ENCODE measurements around the gene ZNF598. TPM values are rescaled to one million over a fixed set of nuclear protein-coding genes. Genes with fewer than 3 reads are reported as not detected.

The ZNF598 gene
- total and polyA plus RNA-seq, 2 of the 13 experiments (the other 11 are each of a cell fraction or from before 2014, with no cell fraction given), result 13.5 to 14.2 TPM

DNA sequence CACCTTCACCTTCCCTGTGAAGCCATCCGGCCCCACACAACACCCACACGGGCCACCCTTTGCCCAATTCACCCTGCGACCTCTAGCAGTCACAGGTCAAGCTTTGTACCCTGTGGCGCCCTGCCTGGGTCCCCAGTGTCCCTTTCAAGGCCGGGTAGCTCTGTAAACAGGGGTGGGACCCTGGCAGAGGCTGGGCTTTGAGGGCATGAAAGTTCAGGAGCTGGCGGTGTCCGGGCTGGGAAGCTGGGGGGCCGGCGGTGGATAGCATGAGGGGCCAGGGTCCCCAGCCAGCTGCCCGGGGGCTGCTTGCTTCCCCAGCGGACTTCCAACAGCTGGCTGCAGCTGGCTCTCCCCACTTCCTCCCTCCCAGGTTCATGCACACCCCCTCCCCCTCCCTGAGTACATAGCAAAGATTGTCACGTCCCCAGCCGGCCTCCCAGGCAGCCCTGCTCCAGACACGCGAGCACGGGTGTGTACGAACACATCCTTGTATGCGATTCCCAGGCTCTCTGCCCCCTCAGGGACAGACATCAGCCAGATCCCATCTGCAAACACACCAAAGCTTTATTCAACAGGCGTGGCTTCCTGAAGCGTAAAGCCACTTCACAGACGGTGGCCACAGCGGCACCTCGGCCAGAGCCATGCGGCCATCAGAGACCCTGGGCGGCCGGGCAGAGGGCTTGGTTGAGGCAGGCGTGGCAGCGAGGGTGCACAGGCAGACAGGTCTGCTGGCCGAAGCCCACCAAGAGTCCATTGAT is 29.8 kb upstream of the ZNF598 start (continued):
- TF ChIP-seq, protein P1, sequence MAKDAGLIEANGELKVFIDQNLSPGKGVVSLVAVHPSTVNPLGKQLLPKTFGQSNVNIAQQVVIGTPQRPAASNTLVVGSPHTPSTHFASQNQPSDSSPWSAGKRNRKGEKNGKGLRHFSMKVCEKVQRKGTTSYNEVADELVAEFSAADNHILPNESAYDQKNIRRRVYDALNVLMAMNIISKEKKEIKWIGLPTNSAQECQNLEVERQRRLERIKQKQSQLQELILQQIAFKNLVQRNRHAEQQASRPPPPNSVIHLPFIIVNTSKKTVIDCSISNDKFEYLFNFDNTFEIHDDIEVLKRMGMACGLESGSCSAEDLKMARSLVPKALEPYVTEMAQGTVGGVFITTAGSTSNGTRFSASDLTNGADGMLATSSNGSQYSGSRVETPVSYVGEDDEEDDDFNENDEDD (CRISPR knock-in tag; IDR thresholded peaks at IDR 0.05; ENCODE audit: borderline replicate concordance), result peak; percentile 51; the same call in 1 of the 2 replicates
- peak; percentile 23; the same call in 1 of the 2 replicates for TF ChIP-seq ARHGAP35 (CRISPR knock-in tag; IDR thresholded peaks at IDR 0.05; ENCODE audit: borderline replicate concordance)
- peak; percentile 10; the same call in 1 of the 2 replicates for TF ChIP-seq ZMYM4 (CRISPR knock-in tag; IDR thresholded peaks at IDR 0.05)
- TF ChIP-seq, protein P2, sequence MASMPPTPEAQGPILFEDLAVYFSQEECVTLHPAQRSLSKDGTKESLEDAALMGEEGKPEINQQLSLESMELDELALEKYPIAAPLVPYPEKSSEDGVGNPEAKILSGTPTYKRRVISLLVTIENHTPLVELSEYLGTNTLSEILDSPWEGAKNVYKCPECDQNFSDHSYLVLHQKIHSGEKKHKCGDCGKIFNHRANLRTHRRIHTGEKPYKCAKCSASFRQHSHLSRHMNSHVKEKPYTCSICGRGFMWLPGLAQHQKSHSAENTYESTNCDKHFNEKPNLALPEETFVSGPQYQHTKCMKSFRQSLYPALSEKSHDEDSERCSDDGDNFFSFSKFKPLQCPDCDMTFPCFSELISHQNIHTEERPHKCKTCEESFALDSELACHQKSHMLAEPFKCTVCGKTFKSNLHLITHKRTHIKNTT (CRISPR knock-in tag; IDR thresholded peaks at IDR 0.05), result no peak
- TF ChIP-seq ZC3H4 (CRISPR knock-in tag; IDR thresholded peaks at IDR 0.05; ENCODE audit: borderline replicate concordance), result peak; percentile 56; the same call in 1 of the 2 replicates
- TF ChIP-seq SRSF1 (optimal IDR thresholded peaks at IDR 0.05; ENCODE audit: low read depth, low read length), result peak; percentile 70
- TF ChIP-seq ZNF30 (CRISPR knock-in tag; IDR thresholded peaks at IDR 0.05), result no peak
- TF ChIP-seq, protein P3, sequence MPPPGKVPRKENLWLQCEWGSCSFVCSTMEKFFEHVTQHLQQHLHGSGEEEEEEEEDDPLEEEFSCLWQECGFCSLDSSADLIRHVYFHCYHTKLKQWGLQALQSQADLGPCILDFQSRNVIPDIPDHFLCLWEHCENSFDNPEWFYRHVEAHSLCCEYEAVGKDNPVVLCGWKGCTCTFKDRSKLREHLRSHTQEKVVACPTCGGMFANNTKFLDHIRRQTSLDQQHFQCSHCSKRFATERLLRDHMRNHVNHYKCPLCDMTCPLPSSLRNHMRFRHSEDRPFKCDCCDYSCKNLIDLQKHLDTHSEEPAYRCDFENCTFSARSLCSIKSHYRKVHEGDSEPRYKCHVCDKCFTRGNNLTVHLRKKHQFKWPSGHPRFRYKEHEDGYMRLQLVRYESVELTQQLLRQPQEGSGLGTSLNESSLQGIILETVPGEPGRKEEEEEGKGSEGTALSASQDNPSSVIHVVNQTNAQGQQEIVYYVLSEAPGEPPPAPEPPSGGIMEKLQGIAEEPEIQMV (CRISPR knock-in tag; IDR thresholded peaks at IDR 0.05; ENCODE audit: low read depth), result 0 out of 2 replicates have a peak, but pooled peaks have one; percentile 49
- TF ChIP-seq POLR2AphosphoS2 (IDR thresholded peaks at IDR 0.05; ENCODE audit: low read depth, low read length), result no peak
- no peak for TF ChIP-seq ZNF703 (CRISPR knock-in tag; IDR thresholded peaks at IDR 0.05; ENCODE audit: borderline replicate concordance)
- TF ChIP-seq, protein P4, sequence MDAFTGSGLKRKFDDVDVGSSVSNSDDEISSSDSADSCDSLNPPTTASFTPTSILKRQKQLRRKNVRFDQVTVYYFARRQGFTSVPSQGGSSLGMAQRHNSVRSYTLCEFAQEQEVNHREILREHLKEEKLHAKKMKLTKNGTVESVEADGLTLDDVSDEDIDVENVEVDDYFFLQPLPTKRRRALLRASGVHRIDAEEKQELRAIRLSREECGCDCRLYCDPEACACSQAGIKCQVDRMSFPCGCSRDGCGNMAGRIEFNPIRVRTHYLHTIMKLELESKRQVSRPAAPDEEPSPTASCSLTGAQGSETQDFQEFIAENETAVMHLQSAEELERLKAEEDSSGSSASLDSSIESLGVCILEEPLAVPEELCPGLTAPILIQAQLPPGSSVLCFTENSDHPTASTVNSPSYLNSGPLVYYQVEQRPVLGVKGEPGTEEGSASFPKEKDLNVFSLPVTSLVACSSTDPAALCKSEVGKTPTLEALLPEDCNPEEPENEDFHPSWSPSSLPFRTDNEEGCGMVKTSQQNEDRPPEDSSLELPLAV (CRISPR knock-in tag; conservative IDR thresholded peaks at IDR 0.05; ENCODE audit: low read depth), result no peak
- no peak for TF ChIP-seq NFKBIZ (CRISPR knock-in tag; IDR thresholded peaks at IDR 0.05)
- TF ChIP-seq, protein P5, sequence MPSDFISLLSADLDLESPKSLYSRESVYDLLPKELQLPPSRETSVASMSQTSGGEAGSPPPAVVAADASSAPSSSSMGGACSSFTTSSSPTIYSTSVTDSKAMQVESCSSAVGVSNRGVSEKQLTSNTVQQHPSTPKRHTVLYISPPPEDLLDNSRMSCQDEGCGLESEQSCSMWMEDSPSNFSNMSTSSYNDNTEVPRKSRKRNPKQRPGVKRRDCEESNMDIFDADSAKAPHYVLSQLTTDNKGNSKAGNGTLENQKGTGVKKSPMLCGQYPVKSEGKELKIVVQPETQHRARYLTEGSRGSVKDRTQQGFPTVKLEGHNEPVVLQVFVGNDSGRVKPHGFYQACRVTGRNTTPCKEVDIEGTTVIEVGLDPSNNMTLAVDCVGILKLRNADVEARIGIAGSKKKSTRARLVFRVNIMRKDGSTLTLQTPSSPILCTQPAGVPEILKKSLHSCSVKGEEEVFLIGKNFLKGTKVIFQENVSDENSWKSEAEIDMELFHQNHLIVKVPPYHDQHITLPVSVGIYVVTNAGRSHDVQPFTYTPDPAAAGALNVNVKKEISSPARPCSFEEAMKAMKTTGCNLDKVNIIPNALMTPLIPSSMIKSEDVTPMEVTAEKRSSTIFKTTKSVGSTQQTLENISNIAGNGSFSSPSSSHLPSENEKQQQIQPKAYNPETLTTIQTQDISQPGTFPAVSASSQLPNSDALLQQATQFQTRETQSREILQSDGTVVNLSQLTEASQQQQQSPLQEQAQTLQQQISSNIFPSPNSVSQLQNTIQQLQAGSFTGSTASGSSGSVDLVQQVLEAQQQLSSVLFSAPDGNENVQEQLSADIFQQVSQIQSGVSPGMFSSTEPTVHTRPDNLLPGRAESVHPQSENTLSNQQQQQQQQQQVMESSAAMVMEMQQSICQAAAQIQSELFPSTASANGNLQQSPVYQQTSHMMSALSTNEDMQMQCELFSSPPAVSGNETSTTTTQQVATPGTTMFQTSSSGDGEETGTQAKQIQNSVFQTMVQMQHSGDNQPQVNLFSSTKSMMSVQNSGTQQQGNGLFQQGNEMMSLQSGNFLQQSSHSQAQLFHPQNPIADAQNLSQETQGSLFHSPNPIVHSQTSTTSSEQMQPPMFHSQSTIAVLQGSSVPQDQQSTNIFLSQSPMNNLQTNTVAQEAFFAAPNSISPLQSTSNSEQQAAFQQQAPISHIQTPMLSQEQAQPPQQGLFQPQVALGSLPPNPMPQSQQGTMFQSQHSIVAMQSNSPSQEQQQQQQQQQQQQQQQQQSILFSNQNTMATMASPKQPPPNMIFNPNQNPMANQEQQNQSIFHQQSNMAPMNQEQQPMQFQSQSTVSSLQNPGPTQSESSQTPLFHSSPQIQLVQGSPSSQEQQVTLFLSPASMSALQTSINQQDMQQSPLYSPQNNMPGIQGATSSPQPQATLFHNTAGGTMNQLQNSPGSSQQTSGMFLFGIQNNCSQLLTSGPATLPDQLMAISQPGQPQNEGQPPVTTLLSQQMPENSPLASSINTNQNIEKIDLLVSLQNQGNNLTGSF (CRISPR knock-in tag; IDR thresholded peaks at IDR 0.05), result peak; percentile 56; the same call in 1 of the 2 replicates
- peak; percentile 84 for TF ChIP-seq MYC (CRISPR knock-in tag; IDR thresholded peaks at IDR 0.05; ENCODE audit: borderline replicate concordance)
- TF ChIP-seq ZNF335 (CRISPR knock-in tag; IDR thresholded peaks at IDR 0.05), result 0 out of 2 replicates have a peak, but pooled peaks have one; percentile 33
- peak; percentile 25; the same call in 1 of the 2 replicates for TF ChIP-seq TBX3 (IDR thresholded peaks at IDR 0.05; ENCODE audit: borderline replicate concordance)
- no peak for TF ChIP-seq CENPX (CRISPR knock-in tag; IDR thresholded peaks at IDR 0.05)

Measured in HepG2 (cell line).